A549 (cell line): ENCODE results near the gene OBSCN.
"Not testable (repeated sequence)": the region's sequence is repeated elsewhere in the genome, so short reads cannot be mapped to it uniquely, and the experiment has no call there.

Experiments used
- BHLHE40 ChIP-seq: IDR thresholded peaks from 2 replicates; pipeline ENCODE4 v1.6.1; 2012; ENCODE audit warnings: low read depth, low read length, inconsistent platforms
- NFE2L2 ChIP-seq: fragments of 150-350 bp; conservative IDR thresholded peaks from 2 replicates; pipeline ENCODE4 v1.6.1; 2014; ENCODE audit warnings: low read length
- NPAS2 ChIP-seq: fragments of 250-450 bp; sonication (Bioruptor Pico); IDR thresholded peaks from 2 replicates; pipeline ENCODE4 v1.8.0; 2022; ENCODE audit warnings: mild to moderate bottlenecking, moderate library complexity, borderline replicate concordance
- POLR2A ChIP-seq: IDR thresholded peaks from 2 replicates; pipeline ENCODE4 v1.6.1; 2012; ENCODE audit warnings: mild to moderate bottlenecking, low read length
- POLR2AphosphoS2 ChIP-seq: conservative IDR thresholded peaks from 2 replicates; pipeline ENCODE4 v1.6.1; 2012; ENCODE audit warnings: low read length, improper control_type of control experiment, inconsistent platforms
- SMC3 ChIP-seq: fragments of >200 bp; sonication (Bioruptor Twin); formaldehyde crosslinking; IDR thresholded peaks from 3 replicates; pipeline ENCODE4 v1.6.1; 2018; ENCODE audit warnings: inconsistent platforms
- ZC3H11A ChIP-seq: fragments of 450-650 bp; IDR thresholded peaks from 2 replicates; pipeline ENCODE4 v1.6.1; 2014; ENCODE audit warnings: antibody characterized with exemption, mild to moderate bottlenecking
- ZSCAN20 ChIP-seq: fragments of 250-450 bp; sonication (Bioruptor Pico); IDR thresholded peaks from 2 replicates; pipeline ENCODE4 v1.8.0; 2022; ENCODE audit warnings: mild to moderate bottlenecking, moderate library complexity
- TF ChIP-seq, protein P1 (sequence below): IDR thresholded peaks from 2 replicates; pipeline ENCODE4 v1.6.1; 2012
- TF ChIP-seq, protein P2 (sequence below): fragments of 150-350 bp; IDR thresholded peaks from 2 replicates; pipeline ENCODE4 v1.6.1; 2014; ENCODE audit warnings: low read depth, mild to moderate bottlenecking, low read length
- TF ChIP-seq, protein P3 (sequence below): fragments of >200 bp; sonication (Bioruptor Twin); formaldehyde crosslinking; IDR thresholded peaks from 3 replicates; pipeline ENCODE4 v1.5.1; 2016

DNA sequence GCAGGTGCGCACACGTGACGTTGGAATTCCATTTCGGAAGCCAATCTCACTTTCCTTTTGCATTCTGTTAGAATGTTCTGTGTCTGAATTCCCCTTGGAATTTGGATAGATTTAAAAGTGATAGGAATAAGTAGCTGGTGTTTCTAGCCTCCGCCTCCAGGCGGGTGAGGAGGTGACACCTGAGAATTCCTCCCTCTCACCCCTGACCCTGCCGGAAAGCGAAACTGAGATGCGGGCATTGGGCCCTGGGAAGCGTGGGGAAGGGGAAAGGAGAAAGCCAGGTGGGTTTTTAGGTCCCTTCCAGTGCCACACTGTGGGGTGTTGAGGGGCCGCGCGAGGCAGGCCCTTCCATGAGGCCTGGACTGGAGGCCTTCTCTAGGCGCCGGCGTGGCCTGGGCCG, 61.6 kb downstream of the OBSCN start:
- TF ChIP-seq, protein P1, sequence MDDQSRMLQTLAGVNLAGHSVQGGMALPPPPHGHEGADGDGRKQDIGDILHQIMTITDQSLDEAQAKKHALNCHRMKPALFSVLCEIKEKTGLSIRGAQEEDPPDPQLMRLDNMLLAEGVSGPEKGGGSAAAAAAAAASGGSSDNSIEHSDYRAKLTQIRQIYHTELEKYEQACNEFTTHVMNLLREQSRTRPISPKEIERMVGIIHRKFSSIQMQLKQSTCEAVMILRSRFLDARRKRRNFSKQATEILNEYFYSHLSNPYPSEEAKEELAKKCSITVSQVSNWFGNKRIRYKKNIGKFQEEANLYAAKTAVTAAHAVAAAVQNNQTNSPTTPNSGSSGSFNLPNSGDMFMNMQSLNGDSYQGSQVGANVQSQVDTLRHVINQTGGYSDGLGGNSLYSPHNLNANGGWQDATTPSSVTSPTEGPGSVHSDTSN = not testable (repeated sequence)
- TF ChIP-seq BHLHE40; ZSCAN20; POLR2AphosphoS2; NFE2L2; ZC3H11A; POLR2A; SMC3; NPAS2 (CRISPR knock-in tag): not testable (repeated sequence)
- TF ChIP-seq, protein P2, sequence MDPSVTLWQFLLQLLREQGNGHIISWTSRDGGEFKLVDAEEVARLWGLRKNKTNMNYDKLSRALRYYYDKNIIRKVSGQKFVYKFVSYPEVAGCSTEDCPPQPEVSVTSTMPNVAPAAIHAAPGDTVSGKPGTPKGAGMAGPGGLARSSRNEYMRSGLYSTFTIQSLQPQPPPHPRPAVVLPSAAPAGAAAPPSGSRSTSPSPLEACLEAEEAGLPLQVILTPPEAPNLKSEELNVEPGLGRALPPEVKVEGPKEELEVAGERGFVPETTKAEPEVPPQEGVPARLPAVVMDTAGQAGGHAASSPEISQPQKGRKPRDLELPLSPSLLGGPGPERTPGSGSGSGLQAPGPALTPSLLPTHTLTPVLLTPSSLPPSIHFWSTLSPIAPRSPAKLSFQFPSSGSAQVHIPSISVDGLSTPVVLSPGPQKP = not testable (repeated sequence)
- TF ChIP-seq, protein P3, sequence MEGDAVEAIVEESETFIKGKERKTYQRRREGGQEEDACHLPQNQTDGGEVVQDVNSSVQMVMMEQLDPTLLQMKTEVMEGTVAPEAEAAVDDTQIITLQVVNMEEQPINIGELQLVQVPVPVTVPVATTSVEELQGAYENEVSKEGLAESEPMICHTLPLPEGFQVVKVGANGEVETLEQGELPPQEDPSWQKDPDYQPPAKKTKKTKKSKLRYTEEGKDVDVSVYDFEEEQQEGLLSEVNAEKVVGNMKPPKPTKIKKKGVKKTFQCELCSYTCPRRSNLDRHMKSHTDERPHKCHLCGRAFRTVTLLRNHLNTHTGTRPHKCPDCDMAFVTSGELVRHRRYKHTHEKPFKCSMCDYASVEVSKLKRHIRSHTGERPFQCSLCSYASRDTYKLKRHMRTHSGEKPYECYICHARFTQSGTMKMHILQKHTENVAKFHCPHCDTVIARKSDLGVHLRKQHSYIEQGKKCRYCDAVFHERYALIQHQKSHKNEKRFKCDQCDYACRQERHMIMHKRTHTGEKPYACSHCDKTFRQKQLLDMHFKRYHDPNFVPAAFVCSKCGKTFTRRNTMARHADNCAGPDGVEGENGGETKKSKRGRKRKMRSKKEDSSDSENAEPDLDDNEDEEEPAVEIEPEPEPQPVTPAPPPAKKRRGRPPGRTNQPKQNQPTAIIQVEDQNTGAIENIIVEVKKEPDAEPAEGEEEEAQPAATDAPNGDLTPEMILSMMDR = not testable (repeated sequence)
